ENCODE measurements around the gene NOTCH4.

DNA sequence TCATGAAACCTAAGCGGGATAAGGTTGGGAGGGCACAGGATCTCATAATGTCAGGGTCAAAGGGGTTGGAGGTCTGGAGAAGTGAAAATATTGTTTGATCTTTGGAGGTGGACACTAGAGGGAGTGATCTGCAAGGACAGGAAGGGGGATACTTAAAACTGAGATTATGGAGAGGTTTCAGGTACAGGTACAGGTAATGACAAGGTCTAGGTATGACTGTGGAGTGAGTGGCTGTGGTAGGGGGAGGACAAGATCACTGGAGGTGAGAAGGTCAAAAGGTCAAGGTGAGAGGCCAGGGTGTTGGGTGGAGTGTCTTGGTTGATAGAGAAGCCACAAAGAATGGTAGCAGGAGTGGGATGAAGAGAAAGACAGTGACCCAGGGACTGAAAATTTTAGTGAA lies 16.8 kb upstream of the NOTCH4 start:
- TF ChIP-seq, protein P1, sequence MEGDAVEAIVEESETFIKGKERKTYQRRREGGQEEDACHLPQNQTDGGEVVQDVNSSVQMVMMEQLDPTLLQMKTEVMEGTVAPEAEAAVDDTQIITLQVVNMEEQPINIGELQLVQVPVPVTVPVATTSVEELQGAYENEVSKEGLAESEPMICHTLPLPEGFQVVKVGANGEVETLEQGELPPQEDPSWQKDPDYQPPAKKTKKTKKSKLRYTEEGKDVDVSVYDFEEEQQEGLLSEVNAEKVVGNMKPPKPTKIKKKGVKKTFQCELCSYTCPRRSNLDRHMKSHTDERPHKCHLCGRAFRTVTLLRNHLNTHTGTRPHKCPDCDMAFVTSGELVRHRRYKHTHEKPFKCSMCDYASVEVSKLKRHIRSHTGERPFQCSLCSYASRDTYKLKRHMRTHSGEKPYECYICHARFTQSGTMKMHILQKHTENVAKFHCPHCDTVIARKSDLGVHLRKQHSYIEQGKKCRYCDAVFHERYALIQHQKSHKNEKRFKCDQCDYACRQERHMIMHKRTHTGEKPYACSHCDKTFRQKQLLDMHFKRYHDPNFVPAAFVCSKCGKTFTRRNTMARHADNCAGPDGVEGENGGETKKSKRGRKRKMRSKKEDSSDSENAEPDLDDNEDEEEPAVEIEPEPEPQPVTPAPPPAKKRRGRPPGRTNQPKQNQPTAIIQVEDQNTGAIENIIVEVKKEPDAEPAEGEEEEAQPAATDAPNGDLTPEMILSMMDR (IDR thresholded peaks at IDR 0.05; ENCODE audit: low read depth, low read length) = no peak
- no peak for TF ChIP-seq POLR2A (IDR thresholded peaks at IDR 0.05; ENCODE audit: extremely low read depth, insufficient read length)
